ENCODE measurements around the gene ANTXRL.

ANTXRL gene

GRCh38 chr10:46319389-46319788 lies 32.6 kb downstream of the ANTXRL start:
- TF ChIP-seq POLR2AphosphoS5 (IDR thresholded peaks at IDR 0.05; ENCODE audit: low read depth, low read length) (no peak), SIN3A (IDR thresholded peaks at IDR 0.05; ENCODE audit: borderline replicate concordance, insufficient read depth, low read length) (no peak), TAF1 (IDR thresholded peaks at IDR 0.05; ENCODE audit: borderline replicate concordance, insufficient read depth, low read length) (no peak), FOXP2 (optimal IDR thresholded peaks at IDR 0.05; ENCODE audit: borderline replicate concordance, extremely low read depth, extremely low read length, insufficient read depth) (no peak)
- TF ChIP-seq, protein P1, sequence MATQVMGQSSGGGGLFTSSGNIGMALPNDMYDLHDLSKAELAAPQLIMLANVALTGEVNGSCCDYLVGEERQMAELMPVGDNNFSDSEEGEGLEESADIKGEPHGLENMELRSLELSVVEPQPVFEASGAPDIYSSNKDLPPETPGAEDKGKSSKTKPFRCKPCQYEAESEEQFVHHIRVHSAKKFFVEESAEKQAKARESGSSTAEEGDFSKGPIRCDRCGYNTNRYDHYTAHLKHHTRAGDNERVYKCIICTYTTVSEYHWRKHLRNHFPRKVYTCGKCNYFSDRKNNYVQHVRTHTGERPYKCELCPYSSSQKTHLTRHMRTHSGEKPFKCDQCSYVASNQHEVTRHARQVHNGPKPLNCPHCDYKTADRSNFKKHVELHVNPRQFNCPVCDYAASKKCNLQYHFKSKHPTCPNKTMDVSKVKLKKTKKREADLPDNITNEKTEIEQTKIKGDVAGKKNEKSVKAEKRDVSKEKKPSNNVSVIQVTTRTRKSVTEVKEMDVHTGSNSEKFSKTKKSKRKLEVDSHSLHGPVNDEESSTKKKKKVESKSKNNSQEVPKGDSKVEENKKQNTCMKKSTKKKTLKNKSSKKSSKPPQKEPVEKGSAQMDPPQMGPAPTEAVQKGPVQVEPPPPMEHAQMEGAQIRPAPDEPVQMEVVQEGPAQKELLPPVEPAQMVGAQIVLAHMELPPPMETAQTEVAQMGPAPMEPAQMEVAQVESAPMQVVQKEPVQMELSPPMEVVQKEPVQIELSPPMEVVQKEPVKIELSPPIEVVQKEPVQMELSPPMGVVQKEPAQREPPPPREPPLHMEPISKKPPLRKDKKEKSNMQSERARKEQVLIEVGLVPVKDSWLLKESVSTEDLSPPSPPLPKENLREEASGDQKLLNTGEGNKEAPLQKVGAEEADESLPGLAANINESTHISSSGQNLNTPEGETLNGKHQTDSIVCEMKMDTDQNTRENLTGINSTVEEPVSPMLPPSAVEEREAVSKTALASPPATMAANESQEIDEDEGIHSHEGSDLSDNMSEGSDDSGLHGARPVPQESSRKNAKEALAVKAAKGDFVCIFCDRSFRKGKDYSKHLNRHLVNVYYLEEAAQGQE (IDR thresholded peaks at IDR 0.05; ENCODE audit: insufficient read depth in 1 of 2, low read depth in 2 of 2, low read length in 2 of 2) = no peak

- TF ChIP-seq SIN3A (IDR thresholded peaks at IDR 0.05; ENCODE audit: borderline replicate concordance, insufficient read depth, low read length) (no peak), FOXP2 (optimal IDR thresholded peaks at IDR 0.05; ENCODE audit: borderline replicate concordance, extremely low read depth, extremely low read length, insufficient read depth) (no peak), TAF1 (IDR thresholded peaks at IDR 0.05; ENCODE audit: borderline replicate concordance, insufficient read depth, low read length) (no peak), POLR2AphosphoS5 (IDR thresholded peaks at IDR 0.05; ENCODE audit: low read depth, low read length) (no peak)
- TF ChIP-seq, protein P1 (IDR thresholded peaks at IDR 0.05; ENCODE audit: insufficient read depth in 1 of 2, low read depth in 2 of 2, low read length in 2 of 2) = no peak
Observed at GRCh38 chr10:46321770-46322169, 35.0 kb downstream of the ANTXRL start.

DNA sequence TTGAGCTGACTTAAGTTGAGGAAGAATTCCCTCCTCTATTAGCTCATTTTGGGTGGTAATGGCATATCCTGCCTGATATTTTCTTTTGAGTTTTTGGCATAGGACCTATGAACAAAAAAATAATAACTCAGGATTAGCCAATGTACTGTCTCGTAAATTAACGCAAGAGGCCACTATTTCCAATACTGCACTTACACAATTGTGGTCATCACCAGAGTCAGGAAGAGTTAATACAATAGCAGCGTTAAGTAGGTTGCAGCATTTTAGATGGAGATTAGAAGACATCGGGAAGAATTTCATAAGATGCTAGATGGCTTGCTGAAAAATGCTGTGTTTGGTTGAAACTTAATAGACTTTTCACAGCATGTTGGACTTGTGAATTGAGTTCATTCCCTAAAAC lies 36.4 kb downstream of the ANTXRL start:
- no peak for TF ChIP-seq POLR2AphosphoS5 (IDR thresholded peaks at IDR 0.05; ENCODE audit: low read depth, low read length)
- TF ChIP-seq TAF1 (IDR thresholded peaks at IDR 0.05; ENCODE audit: borderline replicate concordance, insufficient read depth, low read length) = no peak
- TF ChIP-seq SIN3A (IDR thresholded peaks at IDR 0.05; ENCODE audit: borderline replicate concordance, insufficient read depth, low read length) = no peak
- TF ChIP-seq FOXP2 (optimal IDR thresholded peaks at IDR 0.05; ENCODE audit: borderline replicate concordance, extremely low read depth, extremely low read length, insufficient read depth) = no peak
- TF ChIP-seq, protein P1 (IDR thresholded peaks at IDR 0.05; ENCODE audit: insufficient read depth in 1 of 2, low read depth in 2 of 2, low read length in 2 of 2) = no peak

- TF ChIP-seq FOXP2 (optimal IDR thresholded peaks at IDR 0.05; ENCODE audit: borderline replicate concordance, extremely low read depth, extremely low read length, insufficient read depth) (no peak), TAF1 (IDR thresholded peaks at IDR 0.05; ENCODE audit: borderline replicate concordance, insufficient read depth, low read length) (no peak), POLR2AphosphoS5 (IDR thresholded peaks at IDR 0.05; ENCODE audit: low read depth, low read length) (no peak), SIN3A (IDR thresholded peaks at IDR 0.05; ENCODE audit: borderline replicate concordance, insufficient read depth, low read length) (no peak)
- TF ChIP-seq, protein P1 (IDR thresholded peaks at IDR 0.05; ENCODE audit: insufficient read depth in 1 of 2, low read depth in 2 of 2, low read length in 2 of 2) = no peak
Observed at GRCh38 chr10:46325021-46325420, 38.2 kb downstream of the ANTXRL start.

- no peak for TF ChIP-seq SIN3A (IDR thresholded peaks at IDR 0.05; ENCODE audit: borderline replicate concordance, insufficient read depth, low read length)
Observed at GRCh38 chr10:46326066-46326465, 39.3 kb downstream of the ANTXRL start.
